Measurements from ENCODE around the gene SEMA4A. TPM values are rescaled to one million over a fixed set of nuclear protein-coding genes. Genes with fewer than 3 reads are reported as not detected.

SEMA4A gene
- total and polyA plus RNA-seq, 9 of the 15 experiments (the other 6 are each of a cell fraction or from before 2014, with no cell fraction given): 0.04 to 1.7 (median 0.45) TPM

DNA sequence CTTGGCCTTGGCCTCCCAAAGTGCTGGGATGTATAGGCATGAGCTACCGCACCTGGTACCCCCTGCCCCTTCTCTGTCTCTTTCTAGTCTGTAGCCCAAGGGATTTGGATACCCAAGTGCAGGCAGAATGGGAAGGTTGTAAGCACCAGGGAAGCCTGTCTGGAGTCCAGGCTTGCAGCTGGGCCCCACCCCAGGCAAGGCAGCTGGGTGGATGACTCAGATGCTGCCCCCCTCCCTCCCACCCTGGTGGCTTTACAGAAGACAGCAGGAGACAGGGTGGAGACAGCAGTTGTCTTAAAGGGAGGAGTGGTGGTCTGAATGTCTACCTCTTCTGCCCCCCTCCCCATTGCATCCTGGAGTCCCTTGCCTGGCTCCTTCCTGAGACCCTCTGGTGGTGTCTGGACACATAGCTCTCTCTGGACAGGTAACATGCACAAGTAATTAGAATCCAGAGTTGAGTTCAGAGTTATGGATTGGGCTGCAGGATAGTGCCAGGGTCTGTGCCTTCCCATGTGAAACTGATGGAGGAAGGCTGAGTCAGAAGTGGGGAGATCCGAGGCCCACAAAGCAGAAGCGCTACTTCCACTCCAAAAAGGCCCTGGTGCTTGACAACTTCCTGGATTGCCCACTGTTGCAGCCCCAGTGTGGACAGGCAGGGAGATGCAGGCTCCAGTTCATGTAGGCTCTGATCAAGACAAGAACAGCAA, 33.7 kb upstream of the SEMA4A start (continued):
- TF ChIP-seq ETV6 (IDR thresholded peaks at IDR 0.05; ENCODE audit: borderline replicate concordance in 1 of 2, low read depth in 2 of 2, low read length in 1 of 2) (no peak), ETV6 (CRISPR knock-in tag; IDR thresholded peaks at IDR 0.05; ENCODE audit: borderline replicate concordance) (no peak), ETS2 (tag; IDR thresholded peaks at IDR 0.05; ENCODE audit: borderline replicate concordance, poor library complexity, severe bottlenecking) (no peak), SMARCE1 (IDR thresholded peaks at IDR 0.05) (no peak), DIDO1 (tag; IDR thresholded peaks at IDR 0.05; ENCODE audit: low read depth) (no peak), SMAD4 (CRISPR knock-in tag; conservative IDR thresholded peaks at IDR 0.05) (no peak), GTF2E2 (tag; IDR thresholded peaks at IDR 0.05) (no peak), ZNF551 (CRISPR knock-in tag; IDR thresholded peaks at IDR 0.05) (no peak), GTF2F1 (IDR thresholded peaks at IDR 0.05; ENCODE audit: low read depth, low read length) (no peak), FOXK2 (conservative IDR thresholded peaks at IDR 0.05 in 1 of 2, IDR thresholded peaks at IDR 0.05 in 1 of 2; ENCODE audit: low read depth in 2 of 2) (no peak), ADNP (tag; IDR thresholded peaks at IDR 0.05) (no peak), TAF9B (IDR thresholded peaks at IDR 0.05; ENCODE audit: partially characterized antibody) (peak; percentile 55), SMARCB1 (IDR thresholded peaks at IDR 0.05; ENCODE audit: insufficient read length, low read depth) (no peak), ATF7 (IDR thresholded peaks at IDR 0.05) (no peak), BRD4 (IDR thresholded peaks at IDR 0.05) (no peak)
- TF ChIP-seq, protein P1, sequence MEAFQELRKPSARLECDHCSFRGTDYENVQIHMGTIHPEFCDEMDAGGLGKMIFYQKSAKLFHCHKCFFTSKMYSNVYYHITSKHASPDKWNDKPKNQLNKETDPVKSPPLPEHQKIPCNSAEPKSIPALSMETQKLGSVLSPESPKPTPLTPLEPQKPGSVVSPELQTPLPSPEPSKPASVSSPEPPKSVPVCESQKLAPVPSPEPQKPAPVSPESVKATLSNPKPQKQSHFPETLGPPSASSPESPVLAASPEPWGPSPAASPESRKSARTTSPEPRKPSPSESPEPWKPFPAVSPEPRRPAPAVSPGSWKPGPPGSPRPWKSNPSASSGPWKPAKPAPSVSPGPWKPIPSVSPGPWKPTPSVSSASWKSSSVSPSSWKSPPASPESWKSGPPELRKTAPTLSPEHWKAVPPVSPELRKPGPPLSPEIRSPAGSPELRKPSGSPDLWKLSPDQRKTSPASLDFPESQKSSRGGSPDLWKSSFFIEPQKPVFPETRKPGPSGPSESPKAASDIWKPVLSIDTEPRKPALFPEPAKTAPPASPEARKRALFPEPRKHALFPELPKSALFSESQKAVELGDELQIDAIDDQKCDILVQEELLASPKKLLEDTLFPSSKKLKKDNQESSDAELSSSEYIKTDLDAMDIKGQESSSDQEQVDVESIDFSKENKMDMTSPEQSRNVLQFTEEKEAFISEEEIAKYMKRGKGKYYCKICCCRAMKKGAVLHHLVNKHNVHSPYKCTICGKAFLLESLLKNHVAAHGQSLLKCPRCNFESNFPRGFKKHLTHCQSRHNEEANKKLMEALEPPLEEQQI (IDR thresholded peaks at IDR 0.05): no peak
- TF ChIP-seq, protein P2, sequence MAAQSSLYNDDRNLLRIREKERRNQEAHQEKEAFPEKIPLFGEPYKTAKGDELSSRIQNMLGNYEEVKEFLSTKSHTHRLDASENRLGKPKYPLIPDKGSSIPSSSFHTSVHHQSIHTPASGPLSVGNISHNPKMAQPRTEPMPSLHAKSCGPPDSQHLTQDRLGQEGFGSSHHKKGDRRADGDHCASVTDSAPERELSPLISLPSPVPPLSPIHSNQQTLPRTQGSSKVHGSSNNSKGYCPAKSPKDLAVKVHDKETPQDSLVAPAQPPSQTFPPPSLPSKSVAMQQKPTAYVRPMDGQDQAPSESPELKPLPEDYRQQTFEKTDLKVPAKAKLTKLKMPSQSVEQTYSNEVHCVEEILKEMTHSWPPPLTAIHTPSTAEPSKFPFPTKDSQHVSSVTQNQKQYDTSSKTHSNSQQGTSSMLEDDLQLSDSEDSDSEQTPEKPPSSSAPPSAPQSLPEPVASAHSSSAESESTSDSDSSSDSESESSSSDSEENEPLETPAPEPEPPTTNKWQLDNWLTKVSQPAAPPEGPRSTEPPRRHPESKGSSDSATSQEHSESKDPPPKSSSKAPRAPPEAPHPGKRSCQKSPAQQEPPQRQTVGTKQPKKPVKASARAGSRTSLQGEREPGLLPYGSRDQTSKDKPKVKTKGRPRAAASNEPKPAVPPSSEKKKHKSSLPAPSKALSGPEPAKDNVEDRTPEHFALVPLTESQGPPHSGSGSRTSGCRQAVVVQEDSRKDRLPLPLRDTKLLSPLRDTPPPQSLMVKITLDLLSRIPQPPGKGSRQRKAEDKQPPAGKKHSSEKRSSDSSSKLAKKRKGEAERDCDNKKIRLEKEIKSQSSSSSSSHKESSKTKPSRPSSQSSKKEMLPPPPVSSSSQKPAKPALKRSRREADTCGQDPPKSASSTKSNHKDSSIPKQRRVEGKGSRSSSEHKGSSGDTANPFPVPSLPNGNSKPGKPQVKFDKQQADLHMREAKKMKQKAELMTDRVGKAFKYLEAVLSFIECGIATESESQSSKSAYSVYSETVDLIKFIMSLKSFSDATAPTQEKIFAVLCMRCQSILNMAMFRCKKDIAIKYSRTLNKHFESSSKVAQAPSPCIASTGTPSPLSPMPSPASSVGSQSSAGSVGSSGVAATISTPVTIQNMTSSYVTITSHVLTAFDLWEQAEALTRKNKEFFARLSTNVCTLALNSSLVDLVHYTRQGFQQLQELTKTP (IDR thresholded peaks at IDR 0.05; ENCODE audit: low read depth in 1 of 2, partially characterized antibody in 2 of 2): no peak
- TF ChIP-seq, protein P3, sequence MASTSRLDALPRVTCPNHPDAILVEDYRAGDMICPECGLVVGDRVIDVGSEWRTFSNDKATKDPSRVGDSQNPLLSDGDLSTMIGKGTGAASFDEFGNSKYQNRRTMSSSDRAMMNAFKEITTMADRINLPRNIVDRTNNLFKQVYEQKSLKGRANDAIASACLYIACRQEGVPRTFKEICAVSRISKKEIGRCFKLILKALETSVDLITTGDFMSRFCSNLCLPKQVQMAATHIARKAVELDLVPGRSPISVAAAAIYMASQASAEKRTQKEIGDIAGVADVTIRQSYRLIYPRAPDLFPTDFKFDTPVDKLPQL (IDR thresholded peaks at IDR 0.05; ENCODE audit: extremely low read depth, insufficient read length): no peak
- TF ChIP-seq, protein P4, sequence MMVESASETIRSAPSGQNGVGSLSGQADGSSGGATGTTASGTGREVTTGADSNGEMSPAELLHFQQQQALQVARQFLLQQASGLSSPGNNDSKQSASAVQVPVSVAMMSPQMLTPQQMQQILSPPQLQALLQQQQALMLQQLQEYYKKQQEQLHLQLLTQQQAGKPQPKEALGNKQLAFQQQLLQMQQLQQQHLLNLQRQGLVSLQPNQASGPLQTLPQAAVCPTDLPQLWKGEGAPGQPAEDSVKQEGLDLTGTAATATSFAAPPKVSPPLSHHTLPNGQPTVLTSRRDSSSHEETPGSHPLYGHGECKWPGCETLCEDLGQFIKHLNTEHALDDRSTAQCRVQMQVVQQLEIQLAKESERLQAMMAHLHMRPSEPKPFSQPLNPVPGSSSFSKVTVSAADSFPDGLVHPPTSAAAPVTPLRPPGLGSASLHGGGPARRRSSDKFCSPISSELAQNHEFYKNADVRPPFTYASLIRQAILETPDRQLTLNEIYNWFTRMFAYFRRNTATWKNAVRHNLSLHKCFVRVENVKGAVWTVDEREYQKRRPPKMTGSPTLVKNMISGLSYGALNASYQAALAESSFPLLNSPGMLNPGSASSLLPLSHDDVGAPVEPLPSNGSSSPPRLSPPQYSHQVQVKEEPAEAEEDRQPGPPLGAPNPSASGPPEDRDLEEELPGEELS (CRISPR knock-in tag; IDR thresholded peaks at IDR 0.05; ENCODE audit: borderline replicate concordance): no peak
